Right atrium auricular region (tissue), 2 donors: Measurements from ENCODE around the gene GRIK4. TPM values are rescaled to one million over a fixed set of nuclear protein-coding genes. Genes with fewer than 3 reads are reported as not detected.

Source experiments
- DNase-seq: peaks from one replicate; pipeline ENCODE4 v3.0.0-alpha.2; 2019; ENCODE audit warnings: low spot score
- H3K27ac ChIP-seq, 2 donors: fragments of 200-600 bp; sonication (generic); 1 replicate in 1 of 2; 2 replicates in 1 of 2; pipeline ENCODE4 v1.5.1; 2016 to 2019
- H3K27me3 ChIP-seq, 2 donors: fragments of 200-600 bp; sonication (generic); one replicate each; pipeline versions ENCODE4 v1.5.1 to v1.6.0; 2017 to 2019
- H3K36me3 ChIP-seq: fragments of 200-600 bp; sonication (generic); one replicate; pipeline ENCODE4 v1.5.1; 2016
- H3K4me1 ChIP-seq, 2 donors: fragments of 200-600 bp; sonication (generic); one replicate each; pipeline versions ENCODE4 v1.5.1 to v1.6.0; 2017 to 2019
- H3K4me3 ChIP-seq, 2 donors: fragments of 200-600 bp; sonication (generic); 1 replicate in 1 of 2; 2 replicates in 1 of 2; pipeline ENCODE4 v1.5.1; 2017 to 2019; ENCODE audit warnings: mild to moderate bottlenecking in 1 of 2, moderate library complexity in 1 of 2
- H3K9me3 ChIP-seq, 2 donors: fragments of 200-600 bp; sonication (generic); one replicate each; pipeline ENCODE4 v1.5.1; 2019
- total RNA-seq, 2 donors: library from RNA; depleted of rRNA; stranded (reverse); fragments of >200 nt; gene quantifications; one replicate each; pipeline ENCODE4 v1.1.0, GENCODE V29; 2016
- TF ChIP-seq, protein P1 (sequence below), 2 donors: fragments of 200-600 bp; sonication (generic); IDR thresholded peaks; one replicate each; pipeline ENCODE4 v1.5.1; 2019; ENCODE audit warnings: antibody characterized with exemption in 2 of 2

The GRIK4 gene
- total RNA-seq, 2 donors from 2014 or later: 0.04 to 0.30 TPM

- TF ChIP-seq, protein P1, sequence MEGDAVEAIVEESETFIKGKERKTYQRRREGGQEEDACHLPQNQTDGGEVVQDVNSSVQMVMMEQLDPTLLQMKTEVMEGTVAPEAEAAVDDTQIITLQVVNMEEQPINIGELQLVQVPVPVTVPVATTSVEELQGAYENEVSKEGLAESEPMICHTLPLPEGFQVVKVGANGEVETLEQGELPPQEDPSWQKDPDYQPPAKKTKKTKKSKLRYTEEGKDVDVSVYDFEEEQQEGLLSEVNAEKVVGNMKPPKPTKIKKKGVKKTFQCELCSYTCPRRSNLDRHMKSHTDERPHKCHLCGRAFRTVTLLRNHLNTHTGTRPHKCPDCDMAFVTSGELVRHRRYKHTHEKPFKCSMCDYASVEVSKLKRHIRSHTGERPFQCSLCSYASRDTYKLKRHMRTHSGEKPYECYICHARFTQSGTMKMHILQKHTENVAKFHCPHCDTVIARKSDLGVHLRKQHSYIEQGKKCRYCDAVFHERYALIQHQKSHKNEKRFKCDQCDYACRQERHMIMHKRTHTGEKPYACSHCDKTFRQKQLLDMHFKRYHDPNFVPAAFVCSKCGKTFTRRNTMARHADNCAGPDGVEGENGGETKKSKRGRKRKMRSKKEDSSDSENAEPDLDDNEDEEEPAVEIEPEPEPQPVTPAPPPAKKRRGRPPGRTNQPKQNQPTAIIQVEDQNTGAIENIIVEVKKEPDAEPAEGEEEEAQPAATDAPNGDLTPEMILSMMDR (IDR thresholded peaks at IDR 0.05): no peak
- Histone ChIP-seq H3K9me3 (no peaks in the 10 kb centered on the region), H3K4me1 (peaks cover 0 to 14% of the 10 kb centered on the region in 2 donors), H3K27me3 (no peaks in the 10 kb centered on the region), H3K36me3 (no peaks in the 10 kb centered on the region), H3K4me3 (no peak overlapping the region), H3K27ac (no peak overlapping the region)
- no peak for DNase-seq
Observed at GRCh38 chr11:120611581-120611980, 100.0 kb downstream of the GRIK4 start.

GRCh38 chr11:120612513-120613263 lies 101.1 kb downstream of the GRIK4 start:
- no peaks in the 10 kb centered on the region for H3K36me3 ChIP-seq
- H3K9me3 ChIP-seq: no peaks in the 10 kb centered on the region
- H3K27ac ChIP-seq: no peak overlapping the region
- no peak for DNase-seq
- H3K27me3 ChIP-seq: no peaks in the 10 kb centered on the region
- peaks cover 0 to 14% of the 10 kb centered on the region in 2 donors for H3K4me1 ChIP-seq
- no peak overlapping the region for H3K4me3 ChIP-seq
- TF ChIP-seq, protein P1 (IDR thresholded peaks at IDR 0.05): no peak

GRCh38 chr11:120613264-120614226 lies 102.0 kb downstream of the GRIK4 start:
- TF ChIP-seq, protein P1 (IDR thresholded peaks at IDR 0.05): no peak
- Histone ChIP-seq H3K4me1 (peaks cover 0 to 14% of the 10 kb centered on the region in 2 donors), H3K27me3 (no peaks in the 10 kb centered on the region), H3K36me3 (no peaks in the 10 kb centered on the region), H3K27ac (no peak overlapping the region), H3K4me3 (no peak overlapping the region), H3K9me3 (peaks cover 0 to 6% of the 10 kb centered on the region in 2 donors)
- no peak for DNase-seq

- Histone ChIP-seq H3K4me3 (no peak overlapping the region), H3K9me3 (peaks cover 0 to 6% of the 10 kb centered on the region in 2 donors), H3K27me3 (no peaks in the 10 kb centered on the region), H3K27ac (no peak overlapping the region), H3K4me1 (peaks cover 0 to 14% of the 10 kb centered on the region in 2 donors), H3K36me3 (no peaks in the 10 kb centered on the region)
- TF ChIP-seq, protein P1 (IDR thresholded peaks at IDR 0.05): no peak
- no peak for DNase-seq
Observed at GRCh38 chr11:120615391-120615790, 103.8 kb downstream of the GRIK4 start.

GRCh38 chr11:120618399-120618798 lies 106.9 kb downstream of the GRIK4 start:
- H3K4me1 ChIP-seq: peaks cover 0 to 6% of the 10 kb centered on the region in 2 donors
- no peaks in the 10 kb centered on the region for H3K36me3 ChIP-seq
- H3K27ac ChIP-seq: no peak overlapping the region
- H3K9me3 ChIP-seq: peaks cover 0 to 6% of the 10 kb centered on the region in 2 donors
- TF ChIP-seq, protein P1 (IDR thresholded peaks at IDR 0.05): no peak
- no peak for DNase-seq
- H3K27me3 ChIP-seq: no peaks in the 10 kb centered on the region
- no peak overlapping the region for H3K4me3 ChIP-seq
